Colonic mucosa (tissue), 4 donors: ENCODE data around the gene AUP1. TPM values are rescaled to one million over a fixed set of nuclear protein-coding genes. Genes with fewer than 3 reads are reported as not detected.

Source experiments
- DNase-seq: peaks from one replicate; pipeline ENCODE4 v3.0.0-alpha.2; 2020
- H3K27ac ChIP-seq: fragments of 200-600 bp; one replicate; pipeline ENCODE4 v1.8.0; 2021
- H3K27me3 ChIP-seq: fragments of 200-600 bp; one replicate; pipeline ENCODE4 v1.8.0; 2021
- H3K36me3 ChIP-seq: fragments of 200-600 bp; one replicate; pipeline ENCODE4 v1.8.0; 2021
- H3K4me1 ChIP-seq: fragments of 200-600 bp; one replicate; pipeline ENCODE4 v1.8.0; 2021; ENCODE audit warnings: mild to moderate bottlenecking
- H3K4me3 ChIP-seq: fragments of 200-600 bp; one replicate; pipeline ENCODE4 v1.8.0; 2021
- H3K9ac ChIP-seq, 2 donors: one replicate each; pipeline ENCODE4 v1.7.0; 2013; ENCODE audit warnings: control low read depth in 2 of 2, low read depth in 2 of 2, low read length in 2 of 2
- H3K9me3 ChIP-seq: fragments of 200-600 bp; one replicate; pipeline ENCODE4 v1.8.0; 2021
- intact Hi-C: fragments of 100-400 bp; cut with DNase I; formaldehyde crosslinking; loops from one replicate; pipeline ENCODE4 v1.14.1; 2022
- total RNA-seq, 2 donors: library from RNA; stranded (reverse); fragmentation: NEBNext Ultra II Directional in 1 of 2; extraction: Animal tissue kit (Norgen Biotek cat#: 25700) in 1 of 2; gene quantifications; one replicate each; pipeline ENCODE4 v1.2.1, GENCODE V29; 2021
- TF ChIP-seq, protein P1 (sequence below): fragments of 200-600 bp; IDR thresholded peaks from one replicate; pipeline ENCODE4 v1.8.0; 2022; ENCODE audit warnings: antibody characterized with exemption, mild to moderate bottlenecking
- donor health status: healthy.
- donor health status: DM: no; HTN: no; CAD: no.
- donor health status: DM: no; HTN: no; CAD: no.

Gene AUP1
- total RNA-seq, 2 donors from 2014 or later = 107 to 212 TPM

DNA sequence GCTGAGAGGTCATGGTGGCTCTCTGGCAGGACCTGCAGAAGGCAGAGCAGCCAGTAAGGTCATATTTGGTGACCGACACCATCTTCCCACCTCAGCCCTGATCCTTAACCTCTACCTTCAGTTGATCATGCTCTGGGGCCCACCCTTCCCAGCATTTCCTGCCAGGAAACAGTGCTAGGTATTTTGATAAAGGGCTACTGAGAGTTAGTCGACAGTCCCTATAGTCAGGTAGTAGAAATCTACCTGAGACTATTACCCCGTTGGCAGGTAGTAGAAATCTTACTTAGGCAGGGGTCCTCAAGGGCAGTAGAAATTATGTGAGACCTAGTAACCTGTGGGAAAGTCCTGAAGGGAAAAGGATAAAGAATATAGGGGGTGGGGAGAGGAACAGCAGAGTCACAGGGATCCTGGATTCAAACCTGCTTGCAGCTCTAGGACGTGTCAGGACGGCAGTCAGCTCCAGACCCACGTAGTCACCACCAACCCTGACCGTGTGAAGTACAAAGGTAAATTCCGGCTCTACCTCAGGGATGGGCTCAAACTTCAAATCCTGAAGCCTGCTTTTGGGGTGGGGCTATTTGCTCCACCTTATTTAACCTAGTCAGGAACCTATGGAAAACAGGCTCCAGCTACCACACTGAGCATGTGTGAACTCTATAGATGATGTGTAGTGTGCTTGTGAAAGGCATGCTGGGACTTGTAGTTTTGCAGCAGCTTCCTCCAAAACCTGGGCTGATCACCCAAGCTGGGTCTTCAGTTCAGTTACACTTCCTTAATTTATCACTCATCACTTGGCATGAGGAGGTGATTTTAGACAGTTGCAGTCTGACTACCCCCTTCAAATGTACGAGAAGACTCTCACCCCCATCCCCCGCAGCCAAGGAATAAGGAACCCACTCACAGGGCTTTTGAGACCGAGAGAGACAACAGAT lies 3.5 kb downstream of the AUP1 start, which contains the start of gene DQX1:
DQX1 (minus strand) TSS at position 515 of the 932 bp plus-strand sequence; CDS start at position 13, 502 bp downstream.
- H3K9me3 ChIP-seq = no peaks in the 10 kb centered on the region
- TF ChIP-seq, protein P1, sequence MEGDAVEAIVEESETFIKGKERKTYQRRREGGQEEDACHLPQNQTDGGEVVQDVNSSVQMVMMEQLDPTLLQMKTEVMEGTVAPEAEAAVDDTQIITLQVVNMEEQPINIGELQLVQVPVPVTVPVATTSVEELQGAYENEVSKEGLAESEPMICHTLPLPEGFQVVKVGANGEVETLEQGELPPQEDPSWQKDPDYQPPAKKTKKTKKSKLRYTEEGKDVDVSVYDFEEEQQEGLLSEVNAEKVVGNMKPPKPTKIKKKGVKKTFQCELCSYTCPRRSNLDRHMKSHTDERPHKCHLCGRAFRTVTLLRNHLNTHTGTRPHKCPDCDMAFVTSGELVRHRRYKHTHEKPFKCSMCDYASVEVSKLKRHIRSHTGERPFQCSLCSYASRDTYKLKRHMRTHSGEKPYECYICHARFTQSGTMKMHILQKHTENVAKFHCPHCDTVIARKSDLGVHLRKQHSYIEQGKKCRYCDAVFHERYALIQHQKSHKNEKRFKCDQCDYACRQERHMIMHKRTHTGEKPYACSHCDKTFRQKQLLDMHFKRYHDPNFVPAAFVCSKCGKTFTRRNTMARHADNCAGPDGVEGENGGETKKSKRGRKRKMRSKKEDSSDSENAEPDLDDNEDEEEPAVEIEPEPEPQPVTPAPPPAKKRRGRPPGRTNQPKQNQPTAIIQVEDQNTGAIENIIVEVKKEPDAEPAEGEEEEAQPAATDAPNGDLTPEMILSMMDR = no peak
- H3K4me1 ChIP-seq = no peaks in the 10 kb centered on the region
- H3K4me3 ChIP-seq = peak within 1 kb of the TSS; percentile 16
- peak; percentile 87 for DNase-seq
- no peak within 1 kb of the TSS for H3K27ac ChIP-seq
- peaks cover 9% of the 10 kb centered on the region for H3K36me3 ChIP-seq
- intact Hi-C loops = no loop called here
- H3K27me3 ChIP-seq = no peaks in the 10 kb centered on the region
- peak within 1 kb of the TSS in 1 of 2 donors; percentile 80 for H3K9ac ChIP-seq

DNA sequence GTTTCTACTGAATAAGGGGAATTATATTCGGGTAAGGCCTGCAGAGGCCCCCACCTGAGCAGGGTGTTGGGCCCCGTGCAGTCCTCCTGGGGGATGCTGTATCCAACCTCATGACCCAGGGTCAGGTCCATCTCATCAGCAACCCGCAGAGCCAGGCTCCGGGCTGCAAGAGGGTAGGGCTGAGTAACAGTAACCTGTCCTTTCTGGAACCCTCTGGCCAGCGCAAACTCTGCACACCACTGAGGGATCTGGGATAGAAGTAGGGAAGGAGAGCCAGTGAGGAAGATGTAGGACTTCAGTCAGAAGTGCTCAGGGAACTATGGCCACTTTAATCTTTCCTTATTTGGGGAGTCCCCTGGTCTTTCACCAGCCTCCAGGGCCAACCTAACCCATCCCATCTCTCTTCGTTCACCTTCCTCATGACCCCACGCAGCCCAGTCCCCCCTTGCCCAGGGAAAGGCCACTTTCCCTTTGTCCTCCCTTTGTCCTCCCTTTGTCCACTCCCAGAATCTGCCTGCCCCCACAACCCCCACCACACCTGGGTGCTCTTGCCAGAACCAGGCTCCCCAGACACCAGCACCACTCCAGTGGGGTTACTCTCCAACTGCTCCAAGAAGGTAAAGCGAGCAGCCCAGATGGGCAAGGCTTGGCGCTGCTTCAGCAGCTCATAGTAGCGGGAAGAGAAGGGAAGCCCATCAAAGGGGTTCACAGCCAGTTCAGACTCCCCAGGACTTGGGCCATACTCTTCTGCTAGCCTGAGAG lies 4.4 kb downstream of the AUP1 start:
- intact Hi-C loops = no loop called here
- DNase-seq = no peak
- Histone ChIP-seq H3K4me1 (no peaks in the 10 kb centered on the region), H3K27me3 (no peaks in the 10 kb centered on the region), H3K9ac (peak overlapping the region in 1 of 2 donors; percentile 80), H3K27ac (no peak overlapping the region), H3K36me3 (peaks cover 9% of the 10 kb centered on the region), H3K4me3 (peak overlapping the region; percentile 16), H3K9me3 (no peaks in the 10 kb centered on the region)
- TF ChIP-seq, protein P1 = no peak

DNA sequence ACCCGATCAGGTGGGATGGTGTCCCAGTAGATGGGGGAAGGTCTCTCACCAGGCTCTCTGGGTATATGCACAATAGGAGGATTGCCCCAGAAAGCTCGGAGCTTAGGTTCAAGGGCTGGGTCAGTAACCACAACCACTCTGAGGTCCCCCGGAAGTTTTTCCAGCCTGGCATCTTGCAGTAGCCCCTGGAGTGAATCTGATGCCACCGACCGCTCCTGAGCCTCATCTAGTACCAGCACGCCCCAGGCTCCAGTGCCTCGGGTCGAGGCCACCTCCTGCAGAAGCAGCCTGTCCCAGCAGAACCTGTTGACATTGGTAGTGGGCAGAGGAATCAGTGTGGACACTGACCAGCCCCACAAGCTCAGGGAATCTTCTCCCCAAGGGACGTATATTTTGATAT lies 5.5 kb downstream of the AUP1 start:
- DNase-seq = no peak
- H3K27me3 ChIP-seq = no peaks in the 10 kb centered on the region
- peaks cover 9% of the 10 kb centered on the region for H3K36me3 ChIP-seq
- no peak overlapping the region for H3K27ac ChIP-seq
- no peak overlapping the region for H3K4me3 ChIP-seq
- no peaks in the 10 kb centered on the region for H3K4me1 ChIP-seq
- H3K9me3 ChIP-seq = no peaks in the 10 kb centered on the region
- H3K9ac ChIP-seq = no peak overlapping the region
- intact Hi-C loops = no loop called here
- TF ChIP-seq, protein P1 = no peak

DNA sequence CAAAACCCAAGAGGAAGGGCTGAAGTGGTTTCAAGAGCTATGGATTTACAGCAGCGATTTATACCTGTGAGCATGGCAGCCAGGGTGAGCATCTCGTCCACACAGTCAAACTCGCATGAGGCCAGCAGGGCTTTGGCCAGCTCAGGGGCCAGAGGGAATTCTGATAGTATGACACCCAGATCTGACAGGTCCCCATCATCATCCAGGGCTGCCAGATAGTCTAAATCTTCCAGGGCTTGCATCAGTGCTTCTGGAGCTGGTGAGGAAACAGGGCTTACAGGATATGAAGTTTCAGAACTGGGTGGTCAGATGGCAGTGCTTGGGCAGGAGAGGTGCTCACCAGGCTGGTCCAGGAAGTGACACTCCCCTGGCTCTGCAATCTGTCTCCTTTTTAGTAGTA lies 7.0 kb downstream of the AUP1 start:
- no peaks in the 10 kb centered on the region for H3K27me3 ChIP-seq
- H3K4me3 ChIP-seq = no peak overlapping the region
- no peaks in the 10 kb centered on the region for H3K4me1 ChIP-seq
- no peak overlapping the region for H3K9ac ChIP-seq
- intact Hi-C loops = no loop called here
- no peak for DNase-seq
- H3K9me3 ChIP-seq = no peaks in the 10 kb centered on the region
- H3K36me3 ChIP-seq = peaks cover 9% of the 10 kb centered on the region
- TF ChIP-seq, protein P1 = no peak
- no peak overlapping the region for H3K27ac ChIP-seq

DNA sequence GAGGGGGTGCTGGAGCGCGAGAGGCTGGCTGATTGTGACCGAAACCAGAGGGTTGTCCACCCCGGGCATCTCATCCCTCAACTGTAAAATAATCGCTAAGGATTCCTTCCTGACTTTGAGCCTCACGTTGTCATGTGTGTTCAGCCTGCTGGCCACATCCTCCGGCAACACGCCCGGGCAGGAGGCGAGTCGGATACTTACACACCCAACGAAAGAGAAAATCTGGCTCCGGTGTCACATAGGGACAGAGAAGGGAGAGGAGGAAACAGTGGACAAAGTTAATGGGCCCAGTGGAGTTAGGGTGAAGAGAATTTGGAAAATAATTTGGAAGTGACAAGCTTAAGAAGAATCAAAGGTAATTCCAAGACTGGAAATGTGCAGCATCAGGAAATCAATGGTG lies 12.9 kb downstream of the AUP1 start:
- Histone ChIP-seq H3K9ac (no peak overlapping the region), H3K4me1 (peaks cover 18% of the 10 kb centered on the region), H3K27me3 (peaks cover 50% of the 10 kb centered on the region), H3K4me3 (no peak overlapping the region), H3K36me3 (no peaks in the 10 kb centered on the region), H3K27ac (no peak overlapping the region), H3K9me3 (no peaks in the 10 kb centered on the region)
- no peak for DNase-seq
- TF ChIP-seq, protein P1 = no peak
- intact Hi-C loops = no loop called here
